Liver (tissue), 9 donors: ENCODE measurements around the gene VWA2. TPM values are rescaled to one million over a fixed set of nuclear protein-coding genes. Genes with fewer than 3 reads are reported as not detected.

Source experiments
- DNase-seq: peaks from one replicate; pipeline ENCODE4 v3.0.0-alpha.2; 2017; ENCODE audit warnings: low spot score
- H3K27ac ChIP-seq, 2 donors: one replicate each; pipeline ENCODE4 v1.7.0; 2013; ENCODE audit warnings: inconsistent platforms in 2 of 2, low read length in 2 of 2, control low read depth in 1 of 2, low read depth in 1 of 2, mild to moderate bottlenecking in 1 of 2
- H3K27me3 ChIP-seq, 4 donors: one replicate each; pipeline versions ENCODE4 v1.6.1 to v1.7.0; 2013; ENCODE audit warnings: low read length in 3 of 4, inconsistent platforms in 1 of 4, mild to moderate bottlenecking in 1 of 4, moderate library complexity in 1 of 4; ENCODE audit not compliant: control insufficient read depth in 4 of 4, insufficient read depth in 4 of 4
- H3K36me3 ChIP-seq, 4 donors: one replicate each; pipeline versions ENCODE4 v1.6.1 to v1.7.0; 2013; ENCODE audit warnings: low read length in 3 of 4, mild to moderate bottlenecking in 3 of 4, low read depth in 1 of 4, moderate library complexity in 1 of 4; ENCODE audit not compliant: control insufficient read depth in 4 of 4, insufficient read depth in 3 of 4
- H3K4me1 ChIP-seq, 4 donors: one replicate each; pipeline versions ENCODE4 v1.6.1 to v1.7.0; 2013; ENCODE audit warnings: low read length in 3 of 4, mild to moderate bottlenecking in 3 of 4, moderate library complexity in 1 of 4; ENCODE audit not compliant: control insufficient read depth in 4 of 4, insufficient read depth in 4 of 4
- H3K4me3 ChIP-seq, 3 donors: one replicate each; pipeline versions ENCODE4 v1.6.1 to v1.7.0; 2013; ENCODE audit warnings: low read length in 3 of 3, control low read depth in 1 of 3, low read depth in 1 of 3, mild to moderate bottlenecking in 1 of 3
- H3K9ac ChIP-seq, 2 donors: one replicate each; pipeline ENCODE4 v1.7.0; 2013; ENCODE audit warnings: low read length in 2 of 2, mild to moderate bottlenecking in 2 of 2, moderate library complexity in 2 of 2, control low read depth in 1 of 2, low read depth in 1 of 2
- H3K9me3 ChIP-seq, 4 donors: one replicate each; pipeline versions ENCODE4 v1.6.1 to v1.7.0; 2013; ENCODE audit warnings: low read length in 3 of 4; ENCODE audit not compliant: control insufficient read depth in 4 of 4
- CTCF ChIP-seq: fragments of 150-350 bp; IDR thresholded peaks from 2 replicates; pipeline ENCODE4 v1.5.1; 2017; ENCODE audit warnings: improper control_type of control experiment, low read depth, low read length; ENCODE audit not compliant: missing input control
- EGR1 ChIP-seq, 2 donors: IDR thresholded peaks; 2 replicates each; pipeline ENCODE4 v1.6.1; 2016 to 2018; ENCODE audit warnings: antibody characterized with exemption in 2 of 2, low read depth in 2 of 2
- FOXA1 ChIP-seq: IDR thresholded peaks from 2 replicates; pipeline ENCODE4 v1.6.1; 2016; ENCODE audit warnings: antibody characterized with exemption
- HNF4A ChIP-seq, 2 donors: conservative IDR thresholded peaks; 2 replicates each; pipeline ENCODE4 v1.6.1; 2016; ENCODE audit warnings: antibody characterized with exemption in 2 of 2, mild to moderate bottlenecking in 2 of 2
- HNF4G ChIP-seq: IDR thresholded peaks from 2 replicates; pipeline ENCODE4 v1.6.1; 2016; ENCODE audit warnings: antibody characterized with exemption
- JUND ChIP-seq, 2 donors: IDR thresholded peaks; 2 replicates each; pipeline ENCODE4 v1.6.1; 2016; ENCODE audit warnings: antibody characterized with exemption in 2 of 2
- MAX ChIP-seq: IDR thresholded peaks from 2 replicates; pipeline ENCODE4 v1.6.1; 2016; ENCODE audit warnings: antibody characterized with exemption
- NR2F2 ChIP-seq: IDR thresholded peaks from 2 replicates; pipeline ENCODE4 v1.6.1; 2016; ENCODE audit warnings: antibody characterized with exemption
- RAD21 ChIP-seq, 2 donors: IDR thresholded peaks; 2 replicates each; pipeline ENCODE4 v1.6.1; 2016; ENCODE audit warnings: antibody characterized with exemption in 2 of 2, mild to moderate bottlenecking in 2 of 2
- RXRA ChIP-seq, 2 donors: IDR thresholded peaks; 2 replicates each; pipeline ENCODE4 v1.6.1; 2017 to 2018; ENCODE audit warnings: antibody characterized with exemption in 2 of 2, mild to moderate bottlenecking in 1 of 2
- SP1 ChIP-seq: IDR thresholded peaks from 2 replicates; pipeline ENCODE4 v1.6.1; 2018; ENCODE audit warnings: antibody characterized with exemption, mild to moderate bottlenecking
- YY1 ChIP-seq: IDR thresholded peaks from 2 replicates; pipeline ENCODE4 v1.6.1; 2016; ENCODE audit warnings: antibody characterized with exemption, mild to moderate bottlenecking
- WGBS: extraction: QIAGEN DNeasy Blood & Tissue Kit; methylation state at CpG from one replicate; pipeline ENCODE4 v1.1.7; 2013; 5-methylcytosine and 5-hydroxymethylcytosine counted together
- polyA plus RNA-seq, 2 donors: library from polyadenylated mRNA; stranded (reverse) in 1 of 2; unstranded in 1 of 2; fragments of 200-250 nt in 1 of 2; fragments of >200 nt in 1 of 2; fragmentation: Nextera tagmentation in 1 of 2; extraction: Ambion mirVana in 1 of 2; gene quantifications; one replicate each; pipeline versions ENCODE4 v1.2.1 to v1.2.3, GENCODE V29; 2013 to 2015
- total RNA-seq, 2 donors: library from RNA; depleted of rRNA; stranded (reverse); fragments of >200 nt; gene quantifications; one replicate each; pipeline ENCODE4 v1.2.3, GENCODE V29; 2014
- TF ChIP-seq, protein P1 (sequence below): IDR thresholded peaks from 2 replicates; pipeline ENCODE4 v1.6.1; 2016; ENCODE audit warnings: antibody characterized with exemption, mild to moderate bottlenecking
- TF ChIP-seq, protein P2 (sequence below): IDR thresholded peaks from 2 replicates; pipeline ENCODE4 v1.6.1; 2016; ENCODE audit warnings: antibody characterized with exemption
- TF ChIP-seq, protein P3 (sequence below): IDR thresholded peaks from 2 replicates; pipeline ENCODE4 v1.6.1; 2016; ENCODE audit warnings: antibody characterized with exemption
- donor health status: healthy.
- donor health status: healthy.
- donor health status: healthy.
- donor health status: healthy.
- donor health status: healthy.

Gene VWA2
- total and polyA plus RNA-seq, 4 donors, result 0.05 to 0.25 TPM; not detected in 2

DNA sequence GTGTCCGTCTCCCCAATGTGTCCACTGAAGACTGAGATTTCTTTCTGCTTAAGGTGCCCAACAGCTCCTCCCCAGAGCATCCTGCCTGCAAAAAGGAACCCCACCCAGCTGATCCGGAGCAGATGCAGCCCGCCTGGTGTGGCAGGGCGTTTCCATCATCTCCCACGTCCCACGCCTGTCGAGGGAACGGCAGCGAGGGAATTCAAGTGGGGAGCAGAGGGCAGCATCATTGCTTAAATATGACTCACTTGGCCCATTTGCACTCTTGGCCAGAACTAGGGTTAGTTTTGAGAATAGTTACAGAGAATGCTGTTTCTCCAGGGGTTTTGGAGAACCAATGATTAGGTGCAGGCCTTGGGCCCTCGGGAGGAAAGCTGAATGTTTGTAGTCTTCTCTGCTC, 20.8 kb downstream of the VWA2 start:
- no peak for DNase-seq
- Histone ChIP-seq H3K27me3 (no peaks in the 10 kb centered on the region), H3K4me3 (no peak overlapping the region), H3K9ac (no peak overlapping the region), H3K9me3 (no peaks in the 10 kb centered on the region), H3K4me1 (no peaks in the 10 kb centered on the region), H3K36me3 (no peaks in the 10 kb centered on the region), H3K27ac (no peak overlapping the region)
- 92% methylated on average over 10 of the region's 10 CpGs for WGBS
- TF ChIP-seq FOXA1 (no peak), EGR1 (IDR thresholded peaks at IDR 0.05; ENCODE audit: low read depth in 2 of 2) (no peak), MAX (no peak), YY1 (no peak), SP1 (no peak), RAD21 (IDR thresholded peaks at IDR 0.05) (no peak), HNF4A (conservative IDR thresholded peaks at IDR 0.05) (no peak), RXRA (IDR thresholded peaks at IDR 0.05) (no peak), CTCF (no peak), HNF4G (no peak)
- TF ChIP-seq, protein P1, sequence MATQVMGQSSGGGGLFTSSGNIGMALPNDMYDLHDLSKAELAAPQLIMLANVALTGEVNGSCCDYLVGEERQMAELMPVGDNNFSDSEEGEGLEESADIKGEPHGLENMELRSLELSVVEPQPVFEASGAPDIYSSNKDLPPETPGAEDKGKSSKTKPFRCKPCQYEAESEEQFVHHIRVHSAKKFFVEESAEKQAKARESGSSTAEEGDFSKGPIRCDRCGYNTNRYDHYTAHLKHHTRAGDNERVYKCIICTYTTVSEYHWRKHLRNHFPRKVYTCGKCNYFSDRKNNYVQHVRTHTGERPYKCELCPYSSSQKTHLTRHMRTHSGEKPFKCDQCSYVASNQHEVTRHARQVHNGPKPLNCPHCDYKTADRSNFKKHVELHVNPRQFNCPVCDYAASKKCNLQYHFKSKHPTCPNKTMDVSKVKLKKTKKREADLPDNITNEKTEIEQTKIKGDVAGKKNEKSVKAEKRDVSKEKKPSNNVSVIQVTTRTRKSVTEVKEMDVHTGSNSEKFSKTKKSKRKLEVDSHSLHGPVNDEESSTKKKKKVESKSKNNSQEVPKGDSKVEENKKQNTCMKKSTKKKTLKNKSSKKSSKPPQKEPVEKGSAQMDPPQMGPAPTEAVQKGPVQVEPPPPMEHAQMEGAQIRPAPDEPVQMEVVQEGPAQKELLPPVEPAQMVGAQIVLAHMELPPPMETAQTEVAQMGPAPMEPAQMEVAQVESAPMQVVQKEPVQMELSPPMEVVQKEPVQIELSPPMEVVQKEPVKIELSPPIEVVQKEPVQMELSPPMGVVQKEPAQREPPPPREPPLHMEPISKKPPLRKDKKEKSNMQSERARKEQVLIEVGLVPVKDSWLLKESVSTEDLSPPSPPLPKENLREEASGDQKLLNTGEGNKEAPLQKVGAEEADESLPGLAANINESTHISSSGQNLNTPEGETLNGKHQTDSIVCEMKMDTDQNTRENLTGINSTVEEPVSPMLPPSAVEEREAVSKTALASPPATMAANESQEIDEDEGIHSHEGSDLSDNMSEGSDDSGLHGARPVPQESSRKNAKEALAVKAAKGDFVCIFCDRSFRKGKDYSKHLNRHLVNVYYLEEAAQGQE, result no peak
- TF ChIP-seq, protein P2, sequence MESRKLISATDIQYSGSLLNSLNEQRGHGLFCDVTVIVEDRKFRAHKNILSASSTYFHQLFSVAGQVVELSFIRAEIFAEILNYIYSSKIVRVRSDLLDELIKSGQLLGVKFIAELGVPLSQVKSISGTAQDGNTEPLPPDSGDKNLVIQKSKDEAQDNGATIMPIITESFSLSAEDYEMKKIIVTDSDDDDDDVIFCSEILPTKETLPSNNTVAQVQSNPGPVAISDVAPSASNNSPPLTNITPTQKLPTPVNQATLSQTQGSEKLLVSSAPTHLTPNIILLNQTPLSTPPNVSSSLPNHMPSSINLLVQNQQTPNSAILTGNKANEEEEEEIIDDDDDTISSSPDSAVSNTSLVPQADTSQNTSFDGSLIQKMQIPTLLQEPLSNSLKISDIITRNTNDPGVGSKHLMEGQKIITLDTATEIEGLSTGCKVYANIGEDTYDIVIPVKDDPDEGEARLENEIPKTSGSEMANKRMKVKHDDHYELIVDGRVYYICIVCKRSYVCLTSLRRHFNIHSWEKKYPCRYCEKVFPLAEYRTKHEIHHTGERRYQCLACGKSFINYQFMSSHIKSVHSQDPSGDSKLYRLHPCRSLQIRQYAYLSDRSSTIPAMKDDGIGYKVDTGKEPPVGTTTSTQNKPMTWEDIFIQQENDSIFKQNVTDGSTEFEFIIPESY, result no peak
- TF ChIP-seq, protein P3, sequence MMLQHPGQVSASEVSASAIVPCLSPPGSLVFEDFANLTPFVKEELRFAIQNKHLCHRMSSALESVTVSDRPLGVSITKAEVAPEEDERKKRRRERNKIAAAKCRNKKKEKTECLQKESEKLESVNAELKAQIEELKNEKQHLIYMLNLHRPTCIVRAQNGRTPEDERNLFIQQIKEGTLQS, result no peak

- TF ChIP-seq HNF4G (no peak), JUND (IDR thresholded peaks at IDR 0.05) (no peak), NR2F2 (no peak), EGR1 (IDR thresholded peaks at IDR 0.05; ENCODE audit: low read depth in 2 of 2) (no peak), YY1 (no peak)
- TF ChIP-seq, protein P2, result no peak
- no peak for DNase-seq
- no peaks in the 10 kb centered on the region for H3K4me1 ChIP-seq
- no peak overlapping the region for H3K4me3 ChIP-seq
- H3K9ac ChIP-seq, result no peak overlapping the region
- no peaks in the 10 kb centered on the region for H3K9me3 ChIP-seq
- 91% methylated on average over 5 of the region's 5 CpGs for WGBS
- no peaks in the 10 kb centered on the region for H3K36me3 ChIP-seq
- no peak overlapping the region for H3K27ac ChIP-seq
- H3K27me3 ChIP-seq, result no peaks in the 10 kb centered on the region
Observed at GRCh38 chr10:114260366-114260765, 21.3 kb downstream of the VWA2 start.
